Activated naive CD4-positive, alpha-beta T cell treated with anti-CD3 and anti-CD28 coated beads, Interleukin-2, amount 10 ng/mL, durations not matched to agents 7 days and 5 days (primary cell): ENCODE measurements around the gene TMEM229B.

ENCODE experiments used
- CTCF ChIA-PET: fragments of 350-600 bp; sonication (Branson Sonifier 250); formaldehyde crosslinking; loops from one replicate; lab custom pipeline; 2021; ENCODE audit warnings: antibody characterized with exemption; lab: Charles Lee
- DNase-seq: peaks from one replicate; pipeline ENCODE4 v3.0.0-alpha.2; 2020
- H3K27ac Mint-ChIP-seq: one replicate; pipeline ENCODE4 v1.8.0; 2021; ENCODE audit warnings: mild to moderate bottlenecking, moderate library complexity, mixed read lengths
- H3K27me3 Mint-ChIP-seq: one replicate; pipeline ENCODE4 v1.8.0; 2021; ENCODE audit warnings: mild to moderate bottlenecking, mixed read lengths
- H3K36me3 Mint-ChIP-seq: one replicate; pipeline ENCODE4 v1.8.0; 2021; ENCODE audit warnings: mixed read lengths
- H3K4me1 Mint-ChIP-seq: one replicate; pipeline ENCODE4 v1.8.0; 2021; ENCODE audit warnings: mixed read lengths
- H3K4me3 Mint-ChIP-seq: one replicate; pipeline ENCODE4 v1.8.0; 2021; ENCODE audit warnings: mild to moderate bottlenecking, moderate library complexity, mixed read lengths
- H3K9me3 Mint-ChIP-seq: one replicate; pipeline ENCODE4 v1.8.0; 2021; ENCODE audit warnings: mixed read lengths

TMEM229B gene

GRCh38 chr14:67487937-67488893 is at the start of gene TMEM229B:
TMEM229B (minus strand) TSS chr14:67488721; CDS start chr14:67473923, 14,798 bp downstream.
- peak; percentile 91 for DNase-seq
- Mint-ChIP-seq H3K27me3 (peaks cover 27% of the 10 kb centered on the region), H3K9me3 (peaks cover 14% of the 10 kb centered on the region), H3K36me3 (peaks cover 32% of the 10 kb centered on the region), H3K4me3 (peak within 1 kb of the TSS; percentile 91), H3K4me1 (peaks cover 64% of the 10 kb centered on the region), H3K27ac (peak within 1 kb of the TSS; percentile 98)
- CTCF ChIA-PET: interaction anchor here (0.9 to 1.7 kb wide), 5 partner anchors 21 to 179 kb away, joined by 3 to 7 read pairs (median 5); no protein-coding TSS in a partner anchor

- H3K4me3 Mint-ChIP-seq: no peak overlapping the region
- H3K4me1 Mint-ChIP-seq: peaks cover 11% of the 10 kb centered on the region
- H3K36me3 Mint-ChIP-seq: no peaks in the 10 kb centered on the region
- no peak for DNase-seq
- H3K9me3 Mint-ChIP-seq: no peaks in the 10 kb centered on the region
- H3K27me3 Mint-ChIP-seq: peaks cover 64% of the 10 kb centered on the region
- CTCF ChIA-PET: interaction anchor here (1.0 to 1.3 kb wide), 2 partner anchors 11 to 252 kb away, joined by 3 to 10 read pairs; no protein-coding TSS in a partner anchor
- no peak overlapping the region for H3K27ac Mint-ChIP-seq
Observed at GRCh38 chr14:67537736-67538135, 49.2 kb upstream of the TMEM229B start.

- no peak for DNase-seq
- CTCF ChIA-PET: interaction anchor here (1.1 to 1.6 kb wide), 2 partner anchors 9 to 12 kb away, joined by 3 to 7 read pairs; no protein-coding TSS in a partner anchor
- H3K4me1 Mint-ChIP-seq: no peaks in the 10 kb centered on the region
- no peak overlapping the region for H3K27ac Mint-ChIP-seq
- no peaks in the 10 kb centered on the region for H3K9me3 Mint-ChIP-seq
- no peak overlapping the region for H3K4me3 Mint-ChIP-seq
- H3K27me3 Mint-ChIP-seq: peaks cover 66% of the 10 kb centered on the region
- H3K36me3 Mint-ChIP-seq: no peaks in the 10 kb centered on the region
Observed at GRCh38 chr14:67536087-67536486, 47.6 kb upstream of the TMEM229B start.

GRCh38 chr14:67533754-67534085 is 45.2 kb upstream of the TMEM229B start:
- Mint-ChIP-seq H3K36me3 (no peaks in the 10 kb centered on the region), H3K4me3 (peak overlapping the region; percentile 66), H3K4me1 (no peaks in the 10 kb centered on the region), H3K27me3 (peaks cover 70% of the 10 kb centered on the region), H3K27ac (no peak overlapping the region), H3K9me3 (no peaks in the 10 kb centered on the region)
- DNase-seq: no peak
- CTCF ChIA-PET: interaction anchor here (1.0 to 2.3 kb wide), 4 partner anchors 9 to 106 kb away, joined by 3 to 12 read pairs (median 10); no protein-coding TSS in a partner anchor

GRCh38 chr14:67532998-67533753 is 44.7 kb upstream of the TMEM229B start, which contains the start of gene PLEKHH1:
PLEKHH1 (plus strand) TSS chr14:67533290; CDS start chr14:67541868, 8,578 bp downstream.
- Mint-ChIP-seq H3K27me3 (peaks cover 72% of the 10 kb centered on the region), H3K27ac (no peak within 1 kb of the TSS), H3K9me3 (no peaks in the 10 kb centered on the region), H3K36me3 (no peaks in the 10 kb centered on the region), H3K4me3 (peak within 1 kb of the TSS; percentile 66), H3K4me1 (no peaks in the 10 kb centered on the region)
- DNase-seq: peak; percentile 77
- CTCF ChIA-PET: interaction anchor here (1.0 to 2.3 kb wide), 4 partner anchors 8 to 106 kb away, joined by 3 to 11 read pairs (median 6); no protein-coding TSS in a partner anchor

- Mint-ChIP-seq H3K27ac (no peak overlapping the region), H3K27me3 (peaks cover 75% of the 10 kb centered on the region)
- DNase-seq: no peak
Observed at GRCh38 chr14:67532606-67532997, 44.1 kb upstream of the TMEM229B start.

GRCh38 chr14:67529947-67530935 is 41.7 kb upstream of the TMEM229B start:
- CTCF ChIA-PET: interaction anchor here (1.2 to 1.4 kb wide), 2 partner anchors 42 to 103 kb away, joined by 3 to 4 read pairs; no protein-coding TSS in a partner anchor
- H3K27ac Mint-ChIP-seq: no peak overlapping the region
- H3K36me3 Mint-ChIP-seq: no peaks in the 10 kb centered on the region
- no peaks in the 10 kb centered on the region for H3K9me3 Mint-ChIP-seq
- H3K4me1 Mint-ChIP-seq: no peaks in the 10 kb centered on the region
- no peak for DNase-seq
- no peak overlapping the region for H3K4me3 Mint-ChIP-seq
- peaks cover 85% of the 10 kb centered on the region for H3K27me3 Mint-ChIP-seq

More at GRCh38 chr14:67532606-67532997, 44.1 kb upstream of the TMEM229B start:
- no peaks in the 10 kb centered on the region for H3K4me1 Mint-ChIP-seq
- H3K36me3 Mint-ChIP-seq: no peaks in the 10 kb centered on the region
- H3K9me3 Mint-ChIP-seq: no peaks in the 10 kb centered on the region
- peak overlapping the region; percentile 44 for H3K4me3 Mint-ChIP-seq
- CTCF ChIA-PET: interaction anchor here (1.1 to 2.3 kb wide), 3 partner anchors 8 to 105 kb away, joined by 4 to 11 read pairs (median 9); no protein-coding TSS in a partner anchor

- Mint-ChIP-seq H3K36me3 (no peaks in the 10 kb centered on the region), H3K4me1 (no peaks in the 10 kb centered on the region), H3K9me3 (no peaks in the 10 kb centered on the region), H3K4me3 (no peak overlapping the region), H3K27ac (no peak overlapping the region), H3K27me3 (peaks cover 86% of the 10 kb centered on the region)
- CTCF ChIA-PET: interaction anchor here (1.5 to 5.3 kb wide), 8 partner anchors 8 to 176 kb away, joined by 4 to 79 read pairs (median 13); no protein-coding TSS in a partner anchor
- no peak for DNase-seq
Observed at GRCh38 chr14:67528276-67528675, 39.8 kb upstream of the TMEM229B start.

GRCh38 chr14:67527756-67528155 is 39.2 kb upstream of the TMEM229B start:
- Mint-ChIP-seq H3K9me3 (no peaks in the 10 kb centered on the region), H3K4me1 (no peaks in the 10 kb centered on the region), H3K27ac (no peak overlapping the region), H3K4me3 (no peak overlapping the region), H3K27me3 (peaks cover 88% of the 10 kb centered on the region), H3K36me3 (no peaks in the 10 kb centered on the region)
- no peak for DNase-seq
- CTCF ChIA-PET: interaction anchor here (1.5 to 5.3 kb wide), 11 partner anchors 8 to 177 kb away, joined by 4 to 79 read pairs (median 13); no protein-coding TSS in a partner anchor

GRCh38 chr14:67526676-67527459 is 38.3 kb upstream of the TMEM229B start:
- no peak overlapping the region for H3K4me3 Mint-ChIP-seq
- peaks cover 88% of the 10 kb centered on the region for H3K27me3 Mint-ChIP-seq
- CTCF ChIA-PET: interaction anchor here (0.6 to 5.3 kb wide), 31 partner anchors 9 to 177 kb away, joined by 3 to 79 read pairs (median 7); partner anchors contain the start of genes ARG2, PIGH and TMEM229B
- H3K27ac Mint-ChIP-seq: no peak overlapping the region
- DNase-seq: peak; percentile 63
- no peaks in the 10 kb centered on the region for H3K36me3 Mint-ChIP-seq
- no peaks in the 10 kb centered on the region for H3K4me1 Mint-ChIP-seq
- no peaks in the 10 kb centered on the region for H3K9me3 Mint-ChIP-seq

- Mint-ChIP-seq H3K27ac (no peak overlapping the region), H3K27me3 (peaks cover 87% of the 10 kb centered on the region), H3K36me3 (no peaks in the 10 kb centered on the region), H3K4me3 (no peak overlapping the region), H3K4me1 (no peaks in the 10 kb centered on the region), H3K9me3 (no peaks in the 10 kb centered on the region)
- no peak for DNase-seq
- CTCF ChIA-PET: interaction anchor here (0.9 to 5.3 kb wide), 26 partner anchors 7 to 178 kb away, joined by 3 to 79 read pairs (median 7); partner anchors contain the start of genes ARG2, PIGH, PLEKHH1 and TMEM229B
Observed at GRCh38 chr14:67526181-67526580, 37.7 kb upstream of the TMEM229B start.

- Mint-ChIP-seq H3K4me3 (no peak overlapping the region), H3K4me1 (no peaks in the 10 kb centered on the region), H3K36me3 (no peaks in the 10 kb centered on the region), H3K9me3 (no peaks in the 10 kb centered on the region), H3K27me3 (peaks cover 81% of the 10 kb centered on the region), H3K27ac (no peak overlapping the region)
- no peak for DNase-seq
- CTCF ChIA-PET: interaction anchor here (1.8 to 5.3 kb wide), 10 partner anchors 8 to 179 kb away, joined by 7 to 79 read pairs (median 14); partner anchors contain the start of genes PLEKHH1 and TMEM229B
Observed at GRCh38 chr14:67525389-67525788, 36.9 kb upstream of the TMEM229B start.
